Left forelimb (tissue), 1 donor: ENCODE results near the gene ITGAX.

Source experiments
- DNase-seq: peaks from one replicate; pipeline ENCODE4 v3.0.0-alpha.2; 2018; ENCODE audit warnings: low spot score

The ITGAX gene

GRCh38 chr16:31373235-31373634 lies 18.3 kb downstream of the ITGAX start:
- DNase-seq = no peak

GRCh38 chr16:31375231-31375630 lies 20.3 kb downstream of the ITGAX start:
- no peak for DNase-seq

- DNase-seq = no peak
Observed at GRCh38 chr16:31376705-31377104, 21.7 kb downstream of the ITGAX start.

- no peak for DNase-seq
Observed at GRCh38 chr16:31377210-31377903, 22.4 kb downstream of the ITGAX start.

- DNase-seq = no peak
Observed at GRCh38 chr16:31380201-31380600, 25.2 kb downstream of the ITGAX start.

GRCh38 chr16:31382485-31383161 lies 27.6 kb downstream of the ITGAX start:
- no peak for DNase-seq

- no peak for DNase-seq
Observed at GRCh38 chr16:31385680-31386079, 30.7 kb downstream of the ITGAX start.

GRCh38 chr16:31386157-31386984 lies 31.4 kb downstream of the ITGAX start:
- DNase-seq = no peak

- no peak for DNase-seq
Observed at GRCh38 chr16:31388535-31388934, 33.6 kb downstream of the ITGAX start.

- DNase-seq = no peak
Observed at GRCh38 chr16:31390504-31391041, 35.6 kb downstream of the ITGAX start.

- DNase-seq = no peak
Observed at GRCh38 chr16:31393056-31393455, 38.1 kb downstream of the ITGAX start, which contains the start of gene ITGAD. Gene ITGAD (plus strand): TSS chr16:31393335. CDS start chr16:31393361, 26 bp downstream.

- no peak for DNase-seq
Observed at GRCh38 chr16:31395647-31396046, 40.7 kb downstream of the ITGAX start.

GRCh38 chr16:31397096-31397660 lies 42.2 kb downstream of the ITGAX start:
- no peak for DNase-seq

GRCh38 chr16:31397701-31398100 lies 42.7 kb downstream of the ITGAX start:
- DNase-seq = no peak

GRCh38 chr16:31400191-31400590 lies 45.2 kb downstream of the ITGAX start:
- peak; percentile 26 for DNase-seq

- DNase-seq = no peak
Observed at GRCh38 chr16:31401436-31401835, 46.5 kb downstream of the ITGAX start.

GRCh38 chr16:31402687-31403086 lies 47.7 kb downstream of the ITGAX start:
- DNase-seq = no peak

GRCh38 chr16:31403590-31404352 lies 48.8 kb downstream of the ITGAX start:
- DNase-seq = no peak

GRCh38 chr16:31404353-31405064 lies 49.5 kb downstream of the ITGAX start:
- no peak for DNase-seq

GRCh38 chr16:31407406-31407805 lies 52.4 kb downstream of the ITGAX start:
- DNase-seq = peak; percentile 34

- peak; percentile 1 for DNase-seq
Observed at GRCh38 chr16:31409433-31409832, 54.5 kb downstream of the ITGAX start.
